Pancreas (tissue), 10 donors: ENCODE data around the gene CES3. TPM values are rescaled to one million over a fixed set of nuclear protein-coding genes. Genes with fewer than 3 reads are reported as not detected.

Experiments used
- ATAC-seq, 4 donors: fragments of 200-7000 bp; cut with Tn5 transposase; one replicate each; pipeline versions ENCODE4 v1.8.0 to v1.9.1; 2020; ENCODE audit warnings: mild to moderate bottlenecking in 4 of 4, moderate library complexity in 4 of 4
- DNase-seq, 6 donors: peaks; one replicate each; pipeline ENCODE4 v3.0.0-alpha.2; 2020
- FAIRE-seq: peaks from 2 replicates; lab custom pipeline; 2012; peaks lifted over from hg19 to GRCh38; lab: Jason Lieb, UNC
- H3K27ac ChIP-seq, 4 donors: fragments of 200-600 bp; sonication (generic); 1 replicate in 3 of 4; 2 replicates in 1 of 4; pipeline versions ENCODE4 v1.5.0 to v1.8.0; 2020
- H3K27me3 ChIP-seq, 4 donors: fragments of 200-600 bp; one replicate each; pipeline ENCODE4 v1.8.0; 2021
- H3K36me3 ChIP-seq, 3 donors: fragments of 200-600 bp; sonication (generic) in 1 of 3; one replicate each; pipeline versions ENCODE4 v1.5.0 to v1.8.0; 2020 to 2021
- H3K4me1 ChIP-seq, 3 donors: fragments of 200-600 bp; one replicate each; pipeline ENCODE4 v1.8.0; 2021
- H3K4me3 ChIP-seq, 4 donors: fragments of 200-600 bp; sonication (generic) in 2 of 4; one replicate each; pipeline versions ENCODE4 v1.5.0 to v1.8.0; 2020 to 2021
- H3K9me3 ChIP-seq, 4 donors: fragments of 200-600 bp; one replicate each; pipeline ENCODE4 v1.8.0; 2021
- CTCF ChIP-seq, 4 donors: fragments of 200-600 bp; sonication (generic) in 3 of 4; IDR thresholded peaks; one replicate each; pipeline versions ENCODE4 v1.5.0 to v1.8.0; 2021; ENCODE audit warnings: antibody characterized with exemption in 4 of 4
- WGBS, 2 donors: extraction: QIAGEN DNeasy Blood & Tissue Kit; methylation state at CpG; one replicate each; pipeline ENCODE4 v1.1.7; 2013; 5-methylcytosine and 5-hydroxymethylcytosine counted together
- intact Hi-C, 3 donors: fragments of 100-400 bp; cut with DNase I; formaldehyde crosslinking; loops; one replicate each; pipeline versions ENCODE4 v1.11.1 to v1.14.2; 2022
- polyA plus RNA-seq, 2 donors: library from polyadenylated mRNA; stranded (reverse); fragments of 200-250 nt; gene quantifications; one replicate each; pipeline ENCODE4 v1.2.3, GENCODE V29; 2013
- total RNA-seq, 6 donors: library from RNA; stranded (reverse); fragmentation: NEBNext Ultra II Directional in 4 of 6; extraction: Animal tissue kit (Norgen Biotek cat#: 25700) in 4 of 6; gene quantifications; one replicate each; pipeline versions ENCODE4 v1.2.1 to v1.2.4, GENCODE V29; 2021 to 2023
- donor health status: healthy with polysubstance abuse.
- donor health status: DM: no; HTN: no; CAD: no; lungs with moderate emphysema.
- donor health status: DM: no; HTN: no; CAD: no.
- donor health status: control.
- donor health status: control.
- donor health status: Bipolar disorder and iron deficiency.
- donor health status: DM: yes; HTN: yes; CAD: no.
- donor health status: DM: no; HTN: no; CAD: no.
- donor health status: DM: no; HTN: no; CAD: no.
- donor health status: DM: yes; HTN: yes; CAD: no.

CES3 gene
- total and polyA plus RNA-seq, 8 donors: 1.9 to 7.3 (median 5.2) TPM

GRCh38 chr16:66930189-66930588 is 30.9 kb upstream of the CES3 start:
- peaks cover 4 to 7% (median 7%) of the 10 kb centered on the region in 3 donors for H3K4me1 ChIP-seq
- H3K36me3 ChIP-seq: no peaks in the 10 kb centered on the region
- H3K27ac ChIP-seq: no peak overlapping the region
- ATAC-seq: no peak
- intact Hi-C loops: no loop called here
- no peak for TF ChIP-seq CTCF (IDR thresholded peaks at IDR 0.05)
- no peaks in the 10 kb centered on the region for H3K27me3 ChIP-seq
- no peak overlapping the region for H3K4me3 ChIP-seq
- 35 to 39% methylated on average over 4 of the region's 4 CpGs for WGBS, 2 donors
- FAIRE-seq: no peak
- peak in 3 of 6 donors; percentile 37 to 48 (median 39) for DNase-seq
- H3K9me3 ChIP-seq: no peaks in the 10 kb centered on the region

GRCh38 chr16:66931665-66932064 is 29.4 kb upstream of the CES3 start:
- WGBS, 2 donors: 86 to 93% methylated on average over 2 of the region's 2 CpGs
- Histone ChIP-seq H3K9me3 (no peaks in the 10 kb centered on the region), H3K4me1 (peaks cover 4 to 20% (median 11%) of the 10 kb centered on the region in 3 donors), H3K27me3 (no peaks in the 10 kb centered on the region), H3K36me3 (no peaks in the 10 kb centered on the region), H3K4me3 (no peak overlapping the region), H3K27ac (no peak overlapping the region)
- DNase-seq (no peak), ATAC-seq (no peak), FAIRE-seq (no peak)
- no peak for TF ChIP-seq CTCF (IDR thresholded peaks at IDR 0.05)
- intact Hi-C loops: no loop called here

GRCh38 chr16:66932076-66932475 is 29.0 kb upstream of the CES3 start:
- FAIRE-seq: no peak
- 74 to 89% methylated on average over 4 of the region's 4 CpGs for WGBS, 2 donors

GRCh38 chr16:66933776-66934137 is 27.3 kb upstream of the CES3 start:
- intact Hi-C loops: no loop called here

More at GRCh38 chr16:66932076-66932475, 29.0 kb upstream of the CES3 start:
- peak in 1 of 6 donors; percentile 23 for DNase-seq
- H3K4me3 ChIP-seq: no peak overlapping the region
- no peak for TF ChIP-seq CTCF (IDR thresholded peaks at IDR 0.05)
- intact Hi-C loops: no loop called here
- H3K27me3 ChIP-seq: no peaks in the 10 kb centered on the region
- H3K36me3 ChIP-seq: no peaks in the 10 kb centered on the region
- no peak for ATAC-seq
- no peaks in the 10 kb centered on the region for H3K9me3 ChIP-seq
- H3K27ac ChIP-seq: no peak overlapping the region
- H3K4me1 ChIP-seq: peaks cover 4 to 20% (median 11%) of the 10 kb centered on the region in 3 donors

More at GRCh38 chr16:66933776-66934137, 27.3 kb upstream of the CES3 start:
- no peaks in the 10 kb centered on the region for H3K27me3 ChIP-seq
- H3K27ac ChIP-seq: peak overlapping the region; percentile 59 to 85 (median 80)
- peaks cover 4 to 20% (median 11%) of the 10 kb centered on the region in 3 donors for H3K4me1 ChIP-seq
- WGBS, 2 donors: 1% methylated on average over 12 of the region's 12 CpGs
- no peaks in the 10 kb centered on the region for H3K9me3 ChIP-seq
- TF ChIP-seq CTCF (IDR thresholded peaks at IDR 0.05): no peak
- ATAC-seq (peak in 3 of 4 donors; percentile 0 to 9 (median 3)), FAIRE-seq (no peak), DNase-seq (no peak)
- peak overlapping the region; percentile 94 to 99 (median 98) for H3K4me3 ChIP-seq
- H3K36me3 ChIP-seq: no peaks in the 10 kb centered on the region
